Midbrain (tissue), 1 donor: ENCODE results near the gene DDX31.
A peak's percentile ranks its signal among the peaks of the same experiment; 100 is the strongest.
"Not testable (repeated sequence)": the region's sequence is repeated elsewhere in the genome, so short reads cannot be mapped to it uniquely, and the experiment has no call there.

ENCODE experiments used
- DNase-seq: peaks from one replicate; lab custom pipeline; 2025; lab: John Stamatoyannopoulos, UW

Gene DDX31

DNA sequence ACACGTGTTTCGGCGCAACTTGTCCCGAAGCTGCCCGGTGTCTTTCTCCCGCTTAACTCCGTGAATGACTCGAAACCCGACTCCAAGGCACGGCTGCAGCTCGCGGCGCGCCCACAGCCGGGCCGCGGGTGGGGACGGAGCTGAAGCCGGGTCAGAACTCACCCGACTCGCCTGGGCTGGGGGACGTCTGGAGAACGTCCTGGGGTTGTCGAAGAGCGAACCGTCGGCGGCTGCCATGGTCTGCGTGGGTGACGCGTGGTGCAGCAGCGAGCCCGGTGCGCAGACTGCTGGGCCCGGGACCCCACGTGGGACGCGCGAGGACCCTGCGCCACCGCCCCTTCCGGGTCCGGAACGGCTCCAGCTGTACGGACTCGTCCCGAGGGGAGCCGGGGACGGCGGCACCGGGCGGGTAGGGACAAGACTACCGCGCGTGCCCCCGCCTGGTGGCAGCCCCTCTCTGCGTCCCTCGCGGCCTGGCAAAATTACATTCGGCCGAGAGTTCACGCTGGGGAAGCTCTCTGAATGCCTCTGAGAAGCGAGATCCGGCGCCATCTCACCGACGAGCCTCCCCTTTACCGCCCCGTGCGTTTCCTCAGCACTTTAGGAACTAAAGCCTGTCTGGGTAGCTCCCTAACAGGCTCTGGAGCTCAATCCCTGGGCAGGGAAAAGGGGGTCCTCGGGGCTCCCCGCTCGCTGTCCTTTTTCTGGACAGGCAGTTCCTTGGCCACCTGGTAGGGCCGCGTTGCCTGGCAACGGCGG lies at the start of gene DDX31:
TSS of gene DDX31 (minus strand) at position 286 of the 759 bp plus-strand sequence. CDS start at position 237, 49 bp downstream.
- DNase-seq = peak; percentile 86

DNA sequence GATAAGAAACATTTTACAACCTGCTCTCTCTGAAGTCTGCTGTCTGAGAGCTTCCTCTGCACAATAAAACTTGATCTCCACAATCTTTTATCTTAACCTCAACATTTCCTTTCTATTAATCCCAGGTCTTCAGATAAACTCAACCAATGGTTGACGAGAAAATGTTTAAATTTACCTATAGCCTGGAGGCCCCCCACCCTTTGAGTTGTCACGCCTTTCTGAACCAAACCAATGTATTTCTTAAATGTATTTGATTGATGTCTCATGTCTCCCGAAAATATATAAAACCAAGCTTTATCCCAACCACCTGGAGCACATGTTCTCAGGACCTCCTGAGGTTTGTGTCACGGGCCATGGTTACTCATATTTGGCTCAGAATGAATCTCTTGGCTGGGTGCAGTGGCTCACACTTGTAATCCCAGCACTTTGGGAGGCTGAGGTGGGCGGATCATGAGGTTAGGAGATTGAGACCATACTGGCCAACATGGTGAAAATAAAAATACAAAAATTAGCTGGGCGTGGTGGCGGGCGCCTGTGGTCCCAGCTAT lies 48.7 kb upstream of the DDX31 start:
- not testable (repeated sequence) for DNase-seq

DNA sequence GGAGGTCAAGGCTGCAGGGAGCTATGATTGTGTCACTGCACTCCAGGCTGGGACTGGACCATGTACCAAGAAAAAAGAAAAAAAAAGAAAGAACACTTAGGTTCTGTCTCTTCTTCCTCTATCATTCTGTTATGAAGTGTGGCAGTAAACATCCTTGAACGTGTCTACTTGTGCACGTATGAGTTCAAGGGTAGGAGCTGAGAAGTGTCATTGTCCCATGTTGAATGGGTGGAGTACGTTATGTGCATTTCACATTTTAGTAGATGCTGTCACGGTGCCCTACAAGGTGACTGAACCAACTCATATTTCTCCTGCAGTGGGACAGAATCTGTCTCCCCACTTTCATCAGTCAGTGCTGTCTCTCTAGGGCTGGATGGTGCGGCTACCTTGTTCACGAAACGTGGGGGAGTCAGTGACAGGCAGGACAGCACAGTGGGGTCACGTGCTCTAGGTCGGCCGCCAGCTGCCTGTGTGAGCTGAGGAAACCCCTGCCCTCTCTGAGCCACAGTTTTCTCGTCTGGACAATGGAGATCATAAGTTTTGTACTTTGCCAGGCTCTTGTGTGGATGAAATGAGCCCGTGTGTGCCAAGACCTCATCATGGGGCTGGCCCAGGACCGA lies 47.7 kb upstream of the DDX31 start:
- DNase-seq = no peak

DNA sequence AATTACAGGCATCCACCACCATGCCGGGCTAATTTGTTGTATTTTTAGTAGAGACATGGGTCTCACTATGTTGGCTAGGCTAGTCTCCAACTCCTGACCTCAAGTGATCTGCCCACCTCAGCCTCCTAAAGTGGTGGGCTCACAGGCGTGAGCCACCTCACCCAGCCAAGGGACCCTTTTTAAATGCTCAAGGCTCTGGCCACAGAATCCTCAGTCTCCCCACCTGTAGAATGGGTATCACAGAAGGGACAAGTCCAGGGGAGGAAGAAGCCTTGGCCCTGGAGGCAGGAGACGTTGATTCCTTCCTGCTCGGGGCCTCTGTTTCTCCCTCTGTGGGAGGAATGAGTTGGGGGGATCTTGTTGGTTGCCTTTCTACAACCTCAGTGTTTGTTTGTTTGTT lies 46.2 kb upstream of the DDX31 start:
- no peak for DNase-seq

DNA sequence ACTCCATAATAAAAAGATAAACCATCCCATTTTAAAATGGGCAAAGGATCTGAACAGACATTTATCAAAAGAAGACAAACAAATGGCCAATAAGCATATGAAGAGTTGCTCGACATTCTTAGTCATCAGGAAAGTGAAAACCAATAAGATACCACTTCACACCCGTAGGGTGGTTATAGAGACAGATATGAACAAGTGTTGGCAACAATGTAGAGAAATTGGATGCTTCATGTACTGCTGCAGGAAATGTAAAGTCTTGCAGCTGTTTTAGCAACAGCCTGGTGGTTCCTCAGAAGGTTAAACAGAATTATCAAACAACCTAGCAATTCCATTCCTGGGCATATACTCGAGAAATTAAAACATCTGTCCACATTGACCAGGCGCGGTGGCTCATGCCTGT lies 43.0 kb upstream of the DDX31 start:
- DNase-seq = no peak

DNA sequence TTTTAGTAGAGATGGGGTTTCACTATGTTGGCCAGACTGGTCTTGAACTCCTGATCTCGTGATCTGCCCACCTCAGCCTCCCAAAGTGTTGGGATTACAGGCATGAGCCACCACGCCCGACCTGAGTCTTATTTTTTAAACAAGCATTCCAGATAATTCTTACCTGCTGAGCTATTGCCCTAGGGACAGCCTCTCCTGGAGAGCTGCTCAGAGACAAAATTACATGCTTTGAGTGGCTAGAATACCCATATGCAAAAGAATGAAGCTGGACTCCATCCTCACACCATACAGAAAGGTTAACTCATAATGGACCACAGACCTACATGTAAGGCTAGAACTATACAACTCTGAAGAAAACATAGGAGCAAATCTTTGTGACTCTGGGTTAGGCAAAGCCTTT lies 42.1 kb upstream of the DDX31 start:
- DNase-seq = no peak

DNA sequence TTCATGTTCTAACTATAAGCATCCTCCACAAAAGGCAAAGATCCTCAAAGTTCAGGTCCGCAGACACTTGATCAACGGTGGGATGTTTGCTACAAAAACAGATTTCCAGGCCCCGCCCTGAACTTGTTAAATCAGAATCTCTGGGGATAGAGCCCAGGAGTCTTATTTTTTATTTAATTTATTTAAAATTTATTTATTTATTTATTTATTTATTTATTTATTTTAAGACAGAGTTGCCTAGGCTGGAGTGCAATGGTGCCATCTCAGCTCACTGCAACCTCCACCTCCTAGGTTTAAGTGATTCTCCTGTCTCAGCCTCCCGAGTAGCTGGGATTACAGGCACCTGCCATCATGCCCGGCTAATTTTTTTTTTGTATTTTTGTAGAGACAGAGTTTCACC lies 41.4 kb upstream of the DDX31 start:
- not testable (repeated sequence) for DNase-seq

DNA sequence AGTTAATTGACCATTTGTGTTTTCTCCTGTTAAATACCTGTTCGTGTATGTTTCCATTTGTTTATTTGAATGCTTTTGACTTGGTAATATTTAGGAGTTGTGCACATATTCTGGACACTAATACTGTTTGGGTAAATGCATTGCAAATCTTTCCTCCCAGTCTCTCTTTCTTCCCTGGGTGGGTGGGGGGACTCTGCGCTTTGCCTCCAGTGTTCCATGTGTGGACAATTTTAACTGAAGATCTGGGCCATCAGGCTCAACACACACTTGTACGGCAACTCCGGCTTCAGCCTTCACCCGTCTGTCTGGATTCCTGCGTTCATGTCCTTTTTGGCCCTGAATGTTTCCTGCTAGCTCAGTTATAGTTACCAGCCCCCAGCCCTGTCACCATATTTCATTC lies 40.5 kb upstream of the DDX31 start:
- no peak for DNase-seq

DNA sequence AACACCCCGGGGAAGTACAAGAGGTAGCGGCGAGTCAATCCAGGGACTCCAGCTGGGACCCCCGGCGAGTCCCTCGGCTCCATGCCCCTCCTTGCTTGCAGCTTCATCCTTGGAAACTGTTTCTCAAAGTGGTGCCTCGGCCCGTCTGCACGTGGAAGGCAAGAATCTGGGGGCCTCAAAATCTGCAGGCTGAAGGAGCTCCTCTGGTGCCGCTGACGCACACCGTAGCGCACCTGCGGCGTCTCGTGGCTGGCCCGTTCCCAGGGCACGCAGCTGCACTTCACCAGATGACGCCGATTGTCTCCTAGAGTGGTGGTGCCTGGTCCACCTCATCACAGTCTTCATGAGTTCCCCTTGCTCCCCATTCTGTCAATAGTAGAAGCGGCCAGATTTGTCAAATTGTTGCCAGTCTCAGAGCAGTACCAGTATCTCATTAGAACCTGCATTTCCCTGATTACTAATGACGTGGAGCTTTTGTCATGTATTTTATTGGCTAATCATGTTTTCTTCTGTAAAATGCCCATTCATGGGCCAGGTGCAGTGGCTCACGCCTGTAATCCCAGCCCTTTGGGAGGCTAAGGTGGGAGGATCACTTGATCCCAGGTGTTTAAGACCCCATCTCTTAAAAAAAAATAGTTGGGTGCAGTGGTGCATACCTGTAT lies 39.1 kb upstream of the DDX31 start:
- DNase-seq = no peak

DNA sequence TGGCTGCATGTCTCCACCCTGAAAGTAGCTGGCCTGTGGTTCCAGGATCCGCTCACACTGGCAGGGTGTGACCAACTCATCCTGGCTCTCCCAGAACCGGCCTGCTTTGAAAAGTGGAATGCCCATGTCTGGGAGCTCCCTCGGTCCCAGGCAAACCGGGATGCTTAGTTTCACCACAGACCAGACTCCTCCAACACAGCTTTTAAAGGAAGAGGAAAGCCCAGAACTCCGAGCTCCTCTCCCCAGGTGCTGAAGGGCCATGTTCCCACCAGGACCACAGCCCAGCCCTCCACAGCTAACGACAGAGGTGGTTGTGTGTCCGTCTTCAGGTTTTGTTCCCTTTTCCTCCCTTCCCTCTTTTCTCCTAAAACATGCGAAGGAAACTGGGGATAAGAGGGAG lies 38.5 kb upstream of the DDX31 start:
- no peak for DNase-seq

DNA sequence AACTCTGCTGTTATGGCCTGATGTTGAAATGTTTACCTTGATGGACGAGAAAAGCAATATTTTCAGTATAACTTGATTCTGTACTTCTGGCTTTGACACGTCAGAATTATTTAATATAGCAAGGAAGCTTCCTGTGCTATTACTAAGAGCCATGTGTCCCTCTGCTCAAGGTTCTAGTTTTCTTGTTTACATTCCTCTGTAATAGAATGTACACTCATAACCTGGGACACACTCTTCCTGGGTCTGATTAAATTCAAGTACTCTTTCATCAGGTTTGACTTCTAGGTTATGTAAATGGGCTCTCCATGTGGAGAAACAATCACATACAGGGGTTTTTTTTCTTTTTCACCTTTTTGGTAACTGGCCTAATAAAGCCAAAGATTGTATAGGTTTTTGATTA lies 33.6 kb upstream of the DDX31 start:
- no peak for DNase-seq

DNA sequence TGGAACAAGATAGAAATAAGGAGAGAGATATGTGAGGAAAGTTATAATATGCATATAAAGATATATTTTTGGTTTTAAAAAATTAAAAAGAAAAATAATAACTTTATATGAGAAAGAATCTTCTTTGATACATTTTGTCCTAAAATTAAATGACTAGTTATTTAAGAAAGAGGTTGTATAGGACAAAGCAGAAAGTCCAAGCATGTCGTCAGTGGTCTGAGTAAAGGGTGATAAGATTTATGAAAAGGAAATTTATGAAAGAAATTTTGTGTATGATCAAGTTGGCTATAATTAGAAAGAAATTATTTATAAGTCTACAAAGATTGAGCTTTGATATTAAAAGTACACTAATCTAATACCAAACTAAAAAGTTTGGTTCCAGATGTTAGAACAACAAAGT lies 32.5 kb upstream of the DDX31 start:
- no peak for DNase-seq

DNA sequence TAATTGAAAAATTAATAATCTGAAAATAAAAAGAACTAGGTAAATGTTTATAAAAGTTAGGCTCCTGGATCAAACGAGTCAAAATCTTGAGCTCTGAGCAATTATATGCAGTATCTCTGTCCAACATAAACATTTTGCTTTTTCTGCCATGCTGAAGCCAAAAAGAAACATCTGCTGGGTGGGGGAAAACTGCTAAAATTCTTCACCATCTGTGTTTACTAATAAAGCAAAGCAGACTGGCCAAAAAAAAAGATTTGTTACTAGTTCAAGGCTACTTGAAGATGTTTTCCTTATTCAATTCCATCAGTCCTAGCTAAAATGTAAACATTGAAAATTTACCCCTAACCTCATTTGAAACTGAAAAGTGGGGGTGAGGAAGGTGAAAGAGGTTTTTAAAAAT lies 30.2 kb upstream of the DDX31 start:
- DNase-seq = no peak

DNA sequence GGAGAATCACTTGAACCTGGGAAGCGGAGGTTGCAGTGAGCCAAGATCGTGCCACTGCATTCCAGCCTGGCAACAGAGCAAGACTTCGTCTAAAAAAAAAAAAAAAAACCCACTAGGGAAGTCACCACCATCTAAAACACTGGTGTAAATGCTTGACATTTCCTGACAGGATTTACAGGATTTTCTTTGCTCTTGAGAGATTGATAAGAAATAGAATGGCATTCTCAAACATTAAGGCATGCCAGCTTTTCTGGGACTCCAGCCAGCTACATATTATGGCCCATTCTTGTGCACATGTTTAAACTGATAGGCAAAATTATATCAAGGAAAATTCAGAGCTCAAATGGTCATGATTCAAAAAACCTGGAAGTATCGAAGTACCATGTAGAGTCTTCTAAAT lies 29.2 kb upstream of the DDX31 start:
- no peak for DNase-seq

DNA sequence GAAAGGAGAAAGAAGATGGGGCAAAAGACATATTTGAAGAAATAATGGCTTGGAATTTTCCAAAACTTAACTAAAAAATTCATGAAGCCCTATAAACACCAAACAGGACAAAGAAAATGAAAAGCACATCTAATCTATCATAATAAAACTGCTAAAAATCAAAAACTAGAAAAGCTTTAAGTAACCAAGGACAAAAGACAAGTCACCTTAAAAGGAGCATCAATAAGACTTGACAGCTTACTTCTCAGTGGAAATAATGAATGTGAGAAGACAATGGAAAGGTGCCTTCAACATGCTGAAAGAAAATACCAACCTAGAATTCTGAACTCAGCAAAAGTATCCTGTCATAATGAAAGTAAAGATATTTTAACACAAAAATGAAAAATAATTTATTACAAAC lies 27.4 kb upstream of the DDX31 start:
- no peak for DNase-seq

DNA sequence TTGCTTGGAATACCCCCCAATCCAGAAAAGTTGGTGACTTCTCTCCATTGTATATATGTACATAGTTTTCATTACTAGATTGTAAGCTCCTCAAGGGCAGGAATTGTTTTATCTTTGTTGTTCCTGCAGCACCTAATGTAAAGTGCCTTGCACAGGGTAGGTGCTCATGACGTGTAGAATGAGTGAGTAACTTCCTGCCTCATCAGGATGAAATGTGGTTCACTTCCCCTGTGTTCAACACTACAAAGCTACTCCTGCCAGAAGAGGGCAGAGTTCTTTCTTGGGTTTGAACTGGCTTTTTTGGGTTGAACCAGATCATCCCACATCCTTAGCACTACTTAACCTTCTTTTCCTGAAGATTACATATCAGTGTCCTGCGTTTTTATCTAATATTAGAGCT lies 24.4 kb upstream of the DDX31 start:
- DNase-seq = no peak

DNA sequence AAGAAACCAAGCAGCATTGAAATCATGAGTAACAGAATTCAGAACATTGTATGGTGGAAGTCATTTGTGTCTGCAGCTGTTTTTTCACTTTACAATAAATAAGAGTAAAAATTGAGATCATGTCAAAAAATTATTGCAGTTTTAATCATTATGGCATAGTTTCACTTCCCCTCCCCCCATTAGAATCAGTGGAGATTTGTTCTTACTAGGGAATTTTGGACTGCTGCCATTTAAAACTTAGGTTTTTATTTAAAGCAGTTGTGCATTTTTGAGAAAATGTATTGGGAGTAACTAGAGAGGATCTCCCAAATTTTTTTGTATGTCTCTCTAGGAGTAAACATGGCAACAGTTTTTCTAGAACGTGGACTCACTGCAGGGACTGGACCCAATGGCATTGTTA lies 20.9 kb upstream of the DDX31 start:
- DNase-seq = no peak

DNA sequence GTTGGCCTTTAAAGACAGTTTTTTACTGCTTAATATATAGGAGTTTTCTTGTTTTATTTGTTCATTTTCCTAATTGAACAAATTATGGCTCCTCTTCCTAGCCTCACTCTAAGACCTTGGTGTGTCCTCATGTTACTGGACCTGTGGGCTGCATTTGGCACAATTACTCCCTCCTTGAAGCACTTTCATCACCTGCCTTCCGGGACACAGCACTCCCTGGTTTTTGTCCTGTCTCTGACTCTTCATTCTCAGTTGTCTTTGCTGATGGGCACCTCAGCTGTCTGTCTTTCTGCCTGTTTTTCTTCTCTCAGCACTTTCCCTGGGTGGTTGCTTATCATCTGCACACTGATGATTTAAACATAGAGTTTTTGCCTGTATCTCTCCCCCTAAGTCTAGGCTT lies 14.1 kb upstream of the DDX31 start:
- no peak for DNase-seq

DNA sequence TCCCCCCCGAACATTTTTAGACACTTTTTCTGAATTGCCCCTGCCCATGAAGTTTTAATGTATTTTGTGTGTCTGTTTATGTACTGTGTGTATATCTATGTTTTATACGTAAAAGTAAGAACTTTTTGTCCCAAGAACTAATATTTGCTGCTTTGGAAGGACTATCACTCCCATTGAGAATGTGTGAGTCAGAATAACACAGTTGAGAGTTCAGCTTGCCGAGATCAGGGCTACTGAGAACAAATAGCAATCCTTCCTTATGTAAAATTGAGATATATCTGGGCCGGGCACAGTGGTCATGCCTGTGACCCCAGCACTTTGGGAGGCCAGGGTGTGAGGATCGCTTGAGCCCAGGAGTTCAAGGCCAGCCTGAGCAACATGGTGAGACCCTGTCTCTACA lies 11.8 kb upstream of the DDX31 start:
- no peak for DNase-seq

DNA sequence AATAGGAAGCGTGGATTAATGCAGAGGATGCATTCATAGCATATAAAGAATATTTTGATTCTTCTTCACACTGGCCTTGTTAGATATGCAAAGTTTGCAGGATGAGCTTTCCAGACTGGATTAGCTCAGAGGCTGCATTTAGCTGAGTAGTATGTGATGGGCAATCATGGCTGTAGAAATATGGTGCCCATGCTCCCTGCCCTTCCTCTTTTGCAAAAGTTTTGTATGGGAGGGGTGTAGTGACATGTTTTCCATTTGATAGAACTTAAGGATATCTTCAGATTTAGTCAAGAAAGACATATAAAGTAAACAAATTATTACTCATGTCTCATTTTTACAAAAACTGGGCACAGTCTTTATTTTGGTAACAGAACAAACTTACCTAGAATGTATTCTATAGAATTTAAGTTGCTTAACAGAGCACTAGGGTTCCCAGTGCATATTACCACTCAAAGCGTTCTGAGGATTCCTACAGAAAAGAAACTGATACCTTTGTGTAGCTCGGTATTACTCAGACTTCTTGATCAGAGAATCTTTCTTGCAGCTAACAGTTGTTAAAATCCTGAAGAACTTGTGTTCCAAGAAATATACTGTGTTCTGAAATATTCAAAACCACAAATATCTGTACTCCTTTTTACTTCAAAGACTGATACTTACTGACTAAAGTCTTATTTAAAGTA lies 10.3 kb upstream of the DDX31 start:
- DNase-seq = no peak

DNA sequence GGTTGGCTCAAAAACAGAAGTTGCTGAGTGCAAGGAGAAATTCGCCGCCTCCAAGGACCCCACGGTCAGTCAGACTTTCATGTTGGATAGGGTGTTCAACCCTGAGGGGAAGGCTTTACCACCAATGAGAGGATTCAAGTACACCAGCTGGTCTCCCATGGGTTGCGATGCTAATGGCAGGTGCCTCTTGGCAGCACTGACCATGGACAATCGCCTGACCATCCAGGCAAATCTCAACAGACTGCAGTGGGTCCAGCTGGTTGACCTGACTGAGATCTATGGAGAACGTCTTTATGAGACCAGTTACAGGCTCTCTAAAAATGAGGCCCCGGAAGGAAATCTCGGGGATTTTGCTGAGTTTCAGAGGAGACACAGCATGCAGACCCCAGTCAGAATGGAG lies 8.2 kb upstream of the DDX31 start:
- no peak for DNase-seq

DNA sequence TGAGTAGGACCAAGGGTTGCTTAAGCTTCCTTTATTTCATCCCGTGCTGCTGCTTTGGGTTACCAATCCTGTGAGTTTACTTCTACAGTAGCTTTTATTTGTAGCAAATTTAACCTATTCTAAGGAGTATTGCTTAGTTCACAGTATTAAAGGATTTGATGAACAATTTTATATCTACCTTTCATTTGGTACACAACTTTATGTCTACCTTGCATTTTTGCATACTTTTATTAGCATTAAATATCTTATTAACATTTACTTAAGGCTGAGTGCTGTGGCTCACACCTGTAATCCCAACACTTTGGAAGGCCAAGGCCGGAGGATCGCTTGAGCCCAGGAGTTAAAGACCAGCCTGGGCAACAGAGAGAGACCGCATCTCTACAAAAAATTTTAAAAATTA lies 4.7 kb upstream of the DDX31 start:
- DNase-seq = no peak

DNA sequence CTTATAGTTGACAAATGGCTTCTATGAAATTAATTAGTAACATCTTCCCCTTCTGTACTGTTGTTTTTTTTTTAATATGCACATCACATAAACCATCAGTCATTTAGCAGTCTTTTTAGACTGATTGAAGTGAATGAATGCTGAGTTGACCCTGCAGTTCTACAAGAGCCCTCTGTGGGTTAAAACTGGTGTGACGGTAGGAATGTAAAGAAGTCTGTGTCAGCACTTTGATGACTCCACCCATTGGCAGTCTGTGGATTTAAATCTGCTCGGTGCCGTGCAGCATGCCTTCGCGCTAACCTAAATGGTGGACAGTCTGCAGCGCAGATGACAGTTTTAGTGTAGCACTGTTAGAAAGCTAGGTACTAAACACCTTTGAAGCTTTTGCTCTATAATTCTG lies 3.6 kb upstream of the DDX31 start:
- no peak for DNase-seq
